ENCODE data around the gene TPD52L2.

Gene TPD52L2

GRCh38 chr20:63836458-63837344 is 28.4 kb upstream of the TPD52L2 start:
- Histone ChIP-seq H3K9me3 (ENCODE audit: control insufficient read depth, low read length) (no peaks in the 10 kb centered on the region), H3K36me3 (ENCODE audit: control insufficient read depth, insufficient read depth, low read length, severe bottlenecking) (no peaks in the 10 kb centered on the region), H3K4me1 (ENCODE audit: control insufficient read depth, insufficient read depth, low read length) (peaks cover 5% of the 10 kb centered on the region), H3K9ac (ENCODE audit: low read length) (no peak overlapping the region), H3K27me3 (replicated peaks; ENCODE audit: control insufficient read depth, insufficient read depth, low read length) (peaks cover 5% of the 10 kb centered on the region), H3K4me3 (ENCODE audit: low read length) (no peak overlapping the region)
- DNase-seq (ENCODE audit: low read depth) = no peak

GRCh38 chr20:63837479-63837878 is 27.6 kb upstream of the TPD52L2 start:
- Histone ChIP-seq H3K27me3 (replicated peaks; ENCODE audit: control insufficient read depth, insufficient read depth, low read length) (peaks cover 5% of the 10 kb centered on the region), H3K9me3 (ENCODE audit: control insufficient read depth, low read length) (no peaks in the 10 kb centered on the region), H3K4me1 (ENCODE audit: control insufficient read depth, insufficient read depth, low read length) (peaks cover 5% of the 10 kb centered on the region), H3K9ac (ENCODE audit: low read length) (no peak overlapping the region), H3K4me3 (ENCODE audit: low read length) (no peak overlapping the region), H3K36me3 (ENCODE audit: control insufficient read depth, insufficient read depth, low read length, severe bottlenecking) (no peaks in the 10 kb centered on the region)
- DNase-seq (ENCODE audit: low read depth) = no peak

- Histone ChIP-seq H3K9ac (ENCODE audit: low read length) (no peak overlapping the region), H3K27me3 (replicated peaks; ENCODE audit: control insufficient read depth, insufficient read depth, low read length) (peaks cover 13% of the 10 kb centered on the region), H3K36me3 (ENCODE audit: control insufficient read depth, insufficient read depth, low read length, severe bottlenecking) (no peaks in the 10 kb centered on the region), H3K4me3 (ENCODE audit: low read length) (no peak overlapping the region), H3K9me3 (ENCODE audit: control insufficient read depth, low read length) (no peaks in the 10 kb centered on the region), H3K4me1 (ENCODE audit: control insufficient read depth, insufficient read depth, low read length) (peaks cover under 1% of the 10 kb centered on the region)
- DNase-seq (ENCODE audit: low read depth) = no peak
Measured at GRCh38 chr20:63839620-63840019, 25.4 kb upstream of the TPD52L2 start.

- Histone ChIP-seq H3K4me1 (ENCODE audit: control insufficient read depth, insufficient read depth, low read length) (no peaks in the 10 kb centered on the region), H3K9ac (ENCODE audit: low read length) (no peak overlapping the region), H3K36me3 (ENCODE audit: control insufficient read depth, insufficient read depth, low read length, severe bottlenecking) (no peaks in the 10 kb centered on the region), H3K4me3 (ENCODE audit: low read length) (no peak overlapping the region), H3K9me3 (ENCODE audit: control insufficient read depth, low read length) (no peaks in the 10 kb centered on the region), H3K27me3 (replicated peaks; ENCODE audit: control insufficient read depth, insufficient read depth, low read length) (peaks cover 20% of the 10 kb centered on the region)
- no peak for DNase-seq (ENCODE audit: low read depth)
Measured at GRCh38 chr20:63840405-63840828, 24.7 kb upstream of the TPD52L2 start.

GRCh38 chr20:63842258-63842657 is 22.8 kb upstream of the TPD52L2 start:
- Histone ChIP-seq H3K36me3 (ENCODE audit: control insufficient read depth, insufficient read depth, low read length, severe bottlenecking) (no peaks in the 10 kb centered on the region), H3K4me1 (ENCODE audit: control insufficient read depth, insufficient read depth, low read length) (peaks cover 7% of the 10 kb centered on the region), H3K9ac (ENCODE audit: low read length) (no peak overlapping the region), H3K27me3 (replicated peaks; ENCODE audit: control insufficient read depth, insufficient read depth, low read length) (peaks cover 26% of the 10 kb centered on the region), H3K9me3 (ENCODE audit: control insufficient read depth, low read length) (no peaks in the 10 kb centered on the region), H3K4me3 (ENCODE audit: low read length) (no peak overlapping the region)
- DNase-seq (ENCODE audit: low read depth) = no peak

- DNase-seq (ENCODE audit: low read depth) = no peak
- H3K4me3 ChIP-seq (ENCODE audit: low read length) = no peak overlapping the region
- no peaks in the 10 kb centered on the region for H3K9me3 ChIP-seq (ENCODE audit: control insufficient read depth, low read length)
- H3K4me1 ChIP-seq (ENCODE audit: control insufficient read depth, insufficient read depth, low read length) = peaks cover 7% of the 10 kb centered on the region
- H3K36me3 ChIP-seq (ENCODE audit: control insufficient read depth, insufficient read depth, low read length, severe bottlenecking) = no peaks in the 10 kb centered on the region
- no peak overlapping the region for H3K9ac ChIP-seq (ENCODE audit: low read length)
- peaks cover 30% of the 10 kb centered on the region for H3K27me3 ChIP-seq (replicated peaks; ENCODE audit: control insufficient read depth, insufficient read depth, low read length)
Measured at GRCh38 chr20:63843222-63843621, 21.8 kb upstream of the TPD52L2 start.

- no peaks in the 10 kb centered on the region for H3K9me3 ChIP-seq (ENCODE audit: control insufficient read depth, low read length)
- H3K4me1 ChIP-seq (ENCODE audit: control insufficient read depth, insufficient read depth, low read length) = peaks cover 7% of the 10 kb centered on the region
- H3K4me3 ChIP-seq (ENCODE audit: low read length) = no peak overlapping the region
- no peak overlapping the region for H3K9ac ChIP-seq (ENCODE audit: low read length)
- no peaks in the 10 kb centered on the region for H3K36me3 ChIP-seq (ENCODE audit: control insufficient read depth, insufficient read depth, low read length, severe bottlenecking)
- DNase-seq (ENCODE audit: low read depth) = no peak
- H3K27me3 ChIP-seq (replicated peaks; ENCODE audit: control insufficient read depth, insufficient read depth, low read length) = peaks cover 30% of the 10 kb centered on the region
Measured at GRCh38 chr20:63843778-63844177, 21.3 kb upstream of the TPD52L2 start.

- Histone ChIP-seq H3K27me3 (replicated peaks; ENCODE audit: control insufficient read depth, insufficient read depth, low read length) (peaks cover 30% of the 10 kb centered on the region), H3K9ac (ENCODE audit: low read length) (no peak overlapping the region), H3K4me1 (ENCODE audit: control insufficient read depth, insufficient read depth, low read length) (peaks cover 7% of the 10 kb centered on the region), H3K9me3 (ENCODE audit: control insufficient read depth, low read length) (no peaks in the 10 kb centered on the region), H3K36me3 (ENCODE audit: control insufficient read depth, insufficient read depth, low read length, severe bottlenecking) (no peaks in the 10 kb centered on the region), H3K4me3 (ENCODE audit: low read length) (no peak overlapping the region)
- DNase-seq (ENCODE audit: low read depth) = no peak
Measured at GRCh38 chr20:63844511-63844991, 20.5 kb upstream of the TPD52L2 start.

GRCh38 chr20:63846128-63846771 is 18.8 kb upstream of the TPD52L2 start:
- H3K27me3 ChIP-seq (replicated peaks; ENCODE audit: control insufficient read depth, insufficient read depth, low read length) = peaks cover 30% of the 10 kb centered on the region
- no peak overlapping the region for H3K4me3 ChIP-seq (ENCODE audit: low read length)
- H3K9ac ChIP-seq (ENCODE audit: low read length) = no peak overlapping the region
- peak; percentile 49 for DNase-seq (ENCODE audit: low read depth)
- no peaks in the 10 kb centered on the region for H3K36me3 ChIP-seq (ENCODE audit: control insufficient read depth, insufficient read depth, low read length, severe bottlenecking)
- H3K9me3 ChIP-seq (ENCODE audit: control insufficient read depth, low read length) = no peaks in the 10 kb centered on the region
- peaks cover 7% of the 10 kb centered on the region for H3K4me1 ChIP-seq (ENCODE audit: control insufficient read depth, insufficient read depth, low read length)

- Histone ChIP-seq H3K36me3 (ENCODE audit: control insufficient read depth, insufficient read depth, low read length, severe bottlenecking) (no peaks in the 10 kb centered on the region), H3K9me3 (ENCODE audit: control insufficient read depth, low read length) (no peaks in the 10 kb centered on the region), H3K9ac (ENCODE audit: low read length) (no peak overlapping the region), H3K4me1 (ENCODE audit: control insufficient read depth, insufficient read depth, low read length) (peaks cover 7% of the 10 kb centered on the region), H3K27me3 (replicated peaks; ENCODE audit: control insufficient read depth, insufficient read depth, low read length) (peaks cover 30% of the 10 kb centered on the region), H3K4me3 (ENCODE audit: low read length) (no peak overlapping the region)
- DNase-seq (ENCODE audit: low read depth) = no peak
Measured at GRCh38 chr20:63846888-63847236, 18.2 kb upstream of the TPD52L2 start.

- Histone ChIP-seq H3K9ac (ENCODE audit: low read length) (no peak overlapping the region), H3K4me1 (ENCODE audit: control insufficient read depth, insufficient read depth, low read length) (peaks cover 7% of the 10 kb centered on the region), H3K36me3 (ENCODE audit: control insufficient read depth, insufficient read depth, low read length, severe bottlenecking) (no peaks in the 10 kb centered on the region), H3K27me3 (replicated peaks; ENCODE audit: control insufficient read depth, insufficient read depth, low read length) (peaks cover 30% of the 10 kb centered on the region), H3K4me3 (ENCODE audit: low read length) (no peak overlapping the region), H3K9me3 (ENCODE audit: control insufficient read depth, low read length) (no peaks in the 10 kb centered on the region)
- no peak for DNase-seq (ENCODE audit: low read depth)
Measured at GRCh38 chr20:63847237-63848002, 17.6 kb upstream of the TPD52L2 start.
